Fibroblast of lung (primary cell): Measurements from ENCODE around the gene SLC5A10. TPM values are rescaled to one million over a fixed set of nuclear protein-coding genes. Genes with fewer than 3 reads are reported as not detected.

Source experiments
- DNase-seq, 2 donors: peaks; one replicate each; pipeline versions ENCODE4 v3.0.0 to v3.0.0-alpha.2; 2010; ENCODE audit warnings: low read depth in 2 of 2
- H2AFZ ChIP-seq: 2 replicates; pipeline ENCODE4 v1.5.1; 2012; ENCODE audit warnings: low read length, control low read depth, inconsistent platforms
- H3K27ac ChIP-seq: 2 replicates; pipeline ENCODE4 v1.5.1; 2011; ENCODE audit warnings: low read length, control low read depth; ENCODE audit not compliant: insufficient read depth
- H3K27me3 ChIP-seq: 2 replicates; pipeline ENCODE4 v1.5.1; 2011; ENCODE audit warnings: mild to moderate bottlenecking, low read length; ENCODE audit not compliant: control insufficient read depth, insufficient read depth
- H3K36me3 ChIP-seq: 2 replicates; pipeline ENCODE4 v1.5.1; 2011; ENCODE audit warnings: low read length; ENCODE audit not compliant: control insufficient read depth, insufficient read depth
- H3K4me1 ChIP-seq: 2 replicates; pipeline ENCODE4 v1.5.1; 2011; ENCODE audit warnings: low read length; ENCODE audit not compliant: control insufficient read depth, insufficient read depth; ENCODE audit errors: extremely low read depth
- H3K4me2 ChIP-seq: 2 replicates; pipeline ENCODE4 v1.5.1; 2011; ENCODE audit warnings: low read length, control low read depth; ENCODE audit not compliant: insufficient read depth; ENCODE audit errors: extremely low read depth
- H3K4me3 ChIP-seq, 4 experiments: fragments of 200-600 bp in 1 of 4; sonication (generic) in 1 of 4; replicated peaks in 1 of 4; 2 replicates each; pipeline ENCODE4 v1.5.1; 2011 to 2016; ENCODE audit warnings: low read length in 4 of 4, low read depth in 3 of 4, mild to moderate bottlenecking in 3 of 4, control low read depth in 2 of 4, inconsistent platforms in 1 of 4, mixed read lengths in 1 of 4; ENCODE audit not compliant: insufficient read depth in 1 of 4; ENCODE audit errors: control extremely low read depth in 1 of 4
- H3K79me2 ChIP-seq: 2 replicates; pipeline ENCODE4 v1.5.1; 2012; ENCODE audit warnings: mild to moderate bottlenecking, low read length, inconsistent platforms; ENCODE audit not compliant: control insufficient read depth, insufficient read depth
- H3K9ac ChIP-seq: 2 replicates; pipeline ENCODE4 v1.5.1; 2011; ENCODE audit warnings: mild to moderate bottlenecking, low read length, control low read depth; ENCODE audit not compliant: insufficient read depth
- H3K9me3 ChIP-seq: 2 replicates; pipeline ENCODE4 v1.5.1; 2012; ENCODE audit warnings: low read depth, low read length; ENCODE audit not compliant: control insufficient read depth, insufficient read depth
- H4K20me1 ChIP-seq: 2 replicates; pipeline ENCODE4 v1.5.1; 2011; ENCODE audit warnings: low read length; ENCODE audit not compliant: control insufficient read depth, insufficient read depth; ENCODE audit errors: extremely low read depth
- EZH2 ChIP-seq: IDR thresholded peaks from 2 replicates; pipeline ENCODE4 v1.5.1; 2012; ENCODE audit warnings: low read length, control low read depth, mild to moderate bottlenecking; ENCODE audit errors: missing control alignments
- polyA plus RNA-seq, 2 donors: library from polyadenylated mRNA; depleted of rRNA in 1 of 2; stranded (reverse) in 1 of 2; unstranded in 1 of 2; fragments of >200 nt; gene quantifications; 2 replicates each; pipeline ENCODE4 v1.2.1, GENCODE V29; 2011 to 2012; ENCODE audit warnings: missing spikeins in 1 of 2
- total RNA-seq: library from RNA; depleted of rRNA; stranded (reverse); fragments of >200 nt; gene quantifications from 2 replicates; pipeline ENCODE4 v1.2.1, GENCODE V29; 2014
- TF ChIP-seq, protein P1 (sequence below), 2 donors: IDR thresholded peaks in 1 of 2; conservative IDR thresholded peaks in 1 of 2; 1 replicate in 1 of 2; 2 replicates in 1 of 2; pipeline ENCODE4 v1.5.1; 2011 to 2012; ENCODE audit warnings: low read length in 2 of 2, control low read depth in 1 of 2, inconsistent platforms in 1 of 2, low read depth in 1 of 2, mild to moderate bottlenecking in 1 of 2

Gene SLC5A10
- total and polyA plus RNA-seq, 2 donors (not counting 1 experiment from before 2014, with no cell fraction given), result not detected

DNA sequence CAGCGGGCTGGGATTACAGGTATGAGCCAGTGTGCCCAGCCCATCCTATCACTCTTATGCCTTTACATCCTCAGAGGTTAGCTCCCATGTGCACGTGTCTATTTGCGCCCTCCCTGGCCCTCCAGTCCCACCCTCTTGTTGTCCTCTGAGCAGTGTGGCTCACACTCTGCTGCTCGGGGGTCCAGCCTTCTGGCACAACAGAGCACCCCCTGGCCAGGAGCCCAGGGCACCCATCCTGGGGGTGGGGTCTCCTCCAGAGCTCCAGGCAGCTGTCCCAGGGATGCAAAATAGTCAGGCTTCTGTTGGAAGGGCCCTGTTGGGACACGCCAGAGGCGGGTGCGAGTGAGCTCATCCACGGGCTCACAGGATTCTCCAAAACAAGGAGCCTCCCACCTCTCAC, 64.3 kb downstream of the SLC5A10 start:
- no peak overlapping the region for H3K4me2 ChIP-seq
- TF ChIP-seq, protein P1, sequence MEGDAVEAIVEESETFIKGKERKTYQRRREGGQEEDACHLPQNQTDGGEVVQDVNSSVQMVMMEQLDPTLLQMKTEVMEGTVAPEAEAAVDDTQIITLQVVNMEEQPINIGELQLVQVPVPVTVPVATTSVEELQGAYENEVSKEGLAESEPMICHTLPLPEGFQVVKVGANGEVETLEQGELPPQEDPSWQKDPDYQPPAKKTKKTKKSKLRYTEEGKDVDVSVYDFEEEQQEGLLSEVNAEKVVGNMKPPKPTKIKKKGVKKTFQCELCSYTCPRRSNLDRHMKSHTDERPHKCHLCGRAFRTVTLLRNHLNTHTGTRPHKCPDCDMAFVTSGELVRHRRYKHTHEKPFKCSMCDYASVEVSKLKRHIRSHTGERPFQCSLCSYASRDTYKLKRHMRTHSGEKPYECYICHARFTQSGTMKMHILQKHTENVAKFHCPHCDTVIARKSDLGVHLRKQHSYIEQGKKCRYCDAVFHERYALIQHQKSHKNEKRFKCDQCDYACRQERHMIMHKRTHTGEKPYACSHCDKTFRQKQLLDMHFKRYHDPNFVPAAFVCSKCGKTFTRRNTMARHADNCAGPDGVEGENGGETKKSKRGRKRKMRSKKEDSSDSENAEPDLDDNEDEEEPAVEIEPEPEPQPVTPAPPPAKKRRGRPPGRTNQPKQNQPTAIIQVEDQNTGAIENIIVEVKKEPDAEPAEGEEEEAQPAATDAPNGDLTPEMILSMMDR (conservative IDR thresholded peaks at IDR 0.05 in 1 of 2, IDR thresholded peaks at IDR 0.05 in 1 of 2; ENCODE audit: low read depth in 1 of 2, low read length in 2 of 2), result no peak
- TF ChIP-seq EZH2, result no peak
- H3K9ac ChIP-seq, result no peak overlapping the region
- H3K4me3 ChIP-seq, result no peak overlapping the region
- no peaks in the 10 kb centered on the region for H3K36me3 ChIP-seq
- no peak overlapping the region for H3K27ac ChIP-seq
- no peaks in the 10 kb centered on the region for H3K79me2 ChIP-seq
- no peak overlapping the region for H2AFZ ChIP-seq
- no peaks in the 10 kb centered on the region for H3K27me3 ChIP-seq
- no peak for DNase-seq
- H3K4me1 ChIP-seq, result no peaks in the 10 kb centered on the region
- no peaks in the 10 kb centered on the region for H3K9me3 ChIP-seq
- no peaks in the 10 kb centered on the region for H4K20me1 ChIP-seq

DNA sequence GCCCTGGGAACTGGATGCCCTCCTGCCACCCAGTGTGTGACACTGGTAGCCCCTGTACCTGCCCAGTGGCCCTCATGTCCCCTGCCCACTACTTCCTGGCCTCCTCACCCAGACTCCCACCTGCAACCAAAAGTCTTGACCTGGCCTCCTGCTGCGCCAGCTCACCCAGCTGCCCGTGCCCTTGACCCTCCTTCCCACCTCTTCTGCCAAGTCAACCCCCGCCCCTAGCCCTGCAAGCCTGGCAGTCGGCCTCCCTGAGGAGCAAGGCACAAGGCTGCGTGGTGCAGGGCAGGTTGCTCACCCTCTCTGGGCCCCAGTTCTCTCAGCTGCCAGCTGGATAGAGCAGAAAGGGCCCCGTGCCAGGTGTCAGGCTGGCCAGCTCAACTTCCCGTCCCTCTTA, 64.9 kb downstream of the SLC5A10 start:
- Histone ChIP-seq H3K27me3 (no peaks in the 10 kb centered on the region), H3K36me3 (no peaks in the 10 kb centered on the region), H3K79me2 (no peaks in the 10 kb centered on the region), H3K9ac (no peak overlapping the region), H3K4me2 (no peak overlapping the region), H2AFZ (no peak overlapping the region), H3K27ac (no peak overlapping the region), H3K4me1 (no peaks in the 10 kb centered on the region), H3K9me3 (no peaks in the 10 kb centered on the region), H4K20me1 (no peaks in the 10 kb centered on the region), H3K4me3 (no peak overlapping the region)
- no peak for DNase-seq
- TF ChIP-seq, protein P1 (conservative IDR thresholded peaks at IDR 0.05 in 1 of 2, IDR thresholded peaks at IDR 0.05 in 1 of 2; ENCODE audit: low read depth in 1 of 2, low read length in 2 of 2), result no peak
- no peak for TF ChIP-seq EZH2

DNA sequence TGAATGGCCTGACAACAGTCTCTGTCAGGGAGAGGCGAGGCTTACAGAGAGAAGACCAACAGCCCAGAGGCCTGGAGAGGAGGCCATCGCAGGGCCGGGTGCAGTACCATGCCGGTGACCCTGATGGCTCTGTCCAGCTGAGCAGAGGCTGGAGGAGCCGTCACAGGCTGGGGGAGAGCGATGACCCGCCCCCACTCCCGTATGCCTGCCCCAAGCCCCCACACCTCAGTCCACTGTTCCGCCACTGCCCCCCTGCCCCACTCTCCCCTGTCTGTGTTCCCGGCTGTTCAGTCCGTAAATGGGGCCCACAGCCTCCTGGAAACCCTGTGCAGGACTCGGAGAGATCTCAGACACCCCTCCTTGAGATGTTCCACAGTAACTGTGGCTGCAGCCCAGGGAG, 65.4 kb downstream of the SLC5A10 start:
- Histone ChIP-seq H3K4me1 (no peaks in the 10 kb centered on the region), H3K36me3 (no peaks in the 10 kb centered on the region), H3K9me3 (no peaks in the 10 kb centered on the region), H3K79me2 (no peaks in the 10 kb centered on the region), H3K9ac (no peak overlapping the region), H4K20me1 (no peaks in the 10 kb centered on the region), H3K27ac (no peak overlapping the region), H3K4me3 (no peak overlapping the region), H3K27me3 (no peaks in the 10 kb centered on the region), H2AFZ (no peak overlapping the region), H3K4me2 (no peak overlapping the region)
- no peak for TF ChIP-seq EZH2
- TF ChIP-seq, protein P1 (conservative IDR thresholded peaks at IDR 0.05 in 1 of 2, IDR thresholded peaks at IDR 0.05 in 1 of 2; ENCODE audit: low read depth in 1 of 2, low read length in 2 of 2), result no peak
- no peak for DNase-seq
